SK-N-SH (cell line): ENCODE data around the gene LPAR1. TPM values are rescaled to one million over a fixed set of nuclear protein-coding genes. Genes with fewer than 3 reads are reported as not detected.

Experiments
- CTCF ChIA-PET: fragments of 300-600, 350-600 bp; formaldehyde crosslinking; extraction: SDS; loops from one replicate; lab custom pipeline; 2021; lab: Yijun Ruan, JAX
- POLR2A ChIA-PET: fragments of 350-600 bp; sonication (Branson Sonifier 250); formaldehyde crosslinking; extraction: SDS; loops from one replicate; lab custom pipeline; 2020; ENCODE audit warnings: antibody characterized with exemption, inconsistent platforms; lab: Yijun Ruan, JAX
- DNase-seq: peaks from one replicate; pipeline ENCODE4 v3.0.0; 2012
- H2AFZ ChIP-seq: fragments of 200-600 bp; sonication (generic); 2 replicates; pipeline ENCODE4 v1.8.1; 2016; ENCODE audit warnings: antibody characterized with exemption, mild to moderate bottlenecking, low read depth
- H3F3A ChIP-seq: fragments of 200-600 bp; sonication (generic); replicated peaks from 2 replicates; pipeline ENCODE3; 2016; ENCODE audit warnings: antibody characterized with exemption, mild to moderate bottlenecking; ENCODE audit not compliant: insufficient read depth
- H3K27ac ChIP-seq, 2 experiments: fragments of 200-500 bp in 1 of 2; fragments of 200-600 bp in 1 of 2; sonication (Bioruptor generic) in 1 of 2; sonication (generic), shearing (Covaris generic) in 1 of 2; 2 replicates each; pipeline versions ENCODE4 v1.5.1 to v1.6.1; 2014 to 2016; ENCODE audit warnings: low read depth in 2 of 2, inconsistent platforms in 1 of 2, low read length in 1 of 2, mild to moderate bottlenecking in 1 of 2, mixed read lengths in 1 of 2
- H3K27me3 ChIP-seq: fragments of 200-600 bp; sonication (generic), shearing (Covaris generic); 2 replicates; pipeline ENCODE4 v1.6.1; 2016; ENCODE audit warnings: mixed run types; ENCODE audit not compliant: insufficient read depth
- H3K36me3 ChIP-seq, 2 experiments: fragments of 200-500 bp in 1 of 2; fragments of 200-600 bp in 1 of 2; sonication (Bioruptor generic) in 1 of 2; sonication (generic) in 1 of 2; replicated peaks in 1 of 2; 2 replicates each; pipeline versions ENCODE3 to v1.5.1; 2014 to 2016; ENCODE audit warnings: low read length in 1 of 2, mild to moderate bottlenecking in 1 of 2; ENCODE audit not compliant: insufficient read depth in 2 of 2, control insufficient read depth in 1 of 2
- H3K4me1 ChIP-seq, 2 experiments: fragments of 200-500 bp in 1 of 2; fragments of 200-600 bp in 1 of 2; sonication (Bioruptor generic) in 1 of 2; sonication (generic), shearing (Covaris generic) in 1 of 2; 2 replicates each; pipeline versions ENCODE4 v1.5.1 to v1.6.1; 2014 to 2016; ENCODE audit warnings: low read depth in 1 of 2, low read length in 1 of 2, mixed run types in 1 of 2; ENCODE audit not compliant: insufficient read depth in 2 of 2, control insufficient read depth in 1 of 2
- H3K4me2 ChIP-seq: fragments of 200-600 bp; sonication (generic), shearing (Covaris generic); 2 replicates; pipeline ENCODE4 v1.6.1; 2017; ENCODE audit warnings: mixed run types
- H3K4me3 ChIP-seq, 2 experiments: fragments of 200-500 bp in 1 of 2; fragments of 200-600 bp in 1 of 2; sonication (Bioruptor generic) in 1 of 2; sonication (generic), shearing (Covaris generic) in 1 of 2; 2 replicates each; pipeline versions ENCODE4 v1.5.1 to v1.8.1; 2014 to 2016; ENCODE audit warnings: low read depth in 2 of 2, inconsistent platforms in 1 of 2, low read length in 1 of 2, mild to moderate bottlenecking in 1 of 2, mixed read lengths in 1 of 2, moderate library complexity in 1 of 2
- H3K79me2 ChIP-seq: fragments of 200-600 bp; sonication (generic); 2 replicates; pipeline ENCODE4 v1.8.1; 2017; ENCODE audit warnings: mild to moderate bottlenecking; ENCODE audit not compliant: insufficient read depth
- H3K9ac ChIP-seq: fragments of 200-600 bp; sonication (generic); 2 replicates; pipeline ENCODE4 v1.6.1; 2017; ENCODE audit warnings: mixed run types
- H3K9me2 ChIP-seq: fragments of 200-600 bp; sonication (generic); 2 replicates; pipeline ENCODE4 v1.6.1; 2017; ENCODE audit warnings: mixed run types
- H3K9me3 ChIP-seq: fragments of 200-600 bp; sonication (generic); 2 replicates; pipeline ENCODE4 v1.6.1; 2017; ENCODE audit warnings: mixed run types, mild to moderate bottlenecking, moderate library complexity
- H4K20me1 ChIP-seq: fragments of 200-600 bp; sonication (generic); 2 replicates; pipeline ENCODE4 v1.6.1; 2017; ENCODE audit warnings: mild to moderate bottlenecking, mixed run types; ENCODE audit not compliant: insufficient read depth
- CHD2 ChIP-seq: fragments of 150-350 bp; IDR thresholded peaks from 2 replicates; pipeline ENCODE4 v1.6.1; 2018; ENCODE audit warnings: low read length; ENCODE audit not compliant: partially characterized antibody
- EP300 ChIP-seq, 2 experiments: IDR thresholded peaks; 2 replicates each; pipeline versions ENCODE4 v1.4.0 to v1.6.1; 2012; ENCODE audit warnings: borderline replicate concordance in 1 of 2, low read depth in 1 of 2, low read length in 1 of 2
- EZH2phosphoT487 ChIP-seq: fragments of 200-600 bp; sonication (generic); IDR thresholded peaks from 2 replicates; pipeline ENCODE4 v1.6.1; 2017; ENCODE audit warnings: low read depth, mixed run types, mild to moderate bottlenecking, antibody characterized with exemption, moderate library complexity, borderline replicate concordance
- FOXM1 ChIP-seq: IDR thresholded peaks from 2 replicates; pipeline ENCODE4 v1.4.0; 2012; ENCODE audit warnings: low read depth, mild to moderate bottlenecking
- GABPA ChIP-seq: IDR thresholded peaks from 2 replicates; pipeline ENCODE4 v1.4.0; 2012; ENCODE audit warnings: low read depth, mild to moderate bottlenecking
- JUND ChIP-seq: IDR thresholded peaks from 2 replicates; pipeline ENCODE4 v1.4.0; 2012
- MEF2A ChIP-seq: IDR thresholded peaks from 2 replicates; pipeline ENCODE4 v1.4.0; 2012; ENCODE audit warnings: low read depth, borderline replicate concordance
- NRF1 ChIP-seq: IDR thresholded peaks from 2 replicates; pipeline ENCODE4 v1.6.1; 2012; ENCODE audit warnings: low read depth, mild to moderate bottlenecking, low read length
- RCOR1 ChIP-seq: fragments of 150-350 bp; IDR thresholded peaks from 2 replicates; pipeline ENCODE4 v1.6.1; 2017; ENCODE audit warnings: antibody characterized with exemption, low read length
- REST ChIP-seq: IDR thresholded peaks from 2 replicates; pipeline ENCODE4 v1.6.1; 2012; ENCODE audit warnings: mild to moderate bottlenecking, low read depth, low read length, moderate library complexity
- RXRA ChIP-seq: IDR thresholded peaks from 2 replicates; pipeline ENCODE4 v1.4.0; 2012; ENCODE audit warnings: low read depth, mild to moderate bottlenecking, borderline replicate concordance
- SIN3A ChIP-seq: IDR thresholded peaks from 2 replicates; pipeline ENCODE4 v1.6.1; 2012; ENCODE audit warnings: low read depth, mild to moderate bottlenecking, low read length, moderate library complexity, borderline replicate concordance
- SMC3 ChIP-seq: IDR thresholded peaks from 2 replicates; pipeline ENCODE4 v1.6.1; 2012; ENCODE audit warnings: low read depth, low read length, improper control_type of control experiment
- TCF12 ChIP-seq: IDR thresholded peaks from 2 replicates; pipeline ENCODE4 v1.4.0; 2012
- ZBTB33 ChIP-seq: IDR thresholded peaks from 2 replicates; pipeline ENCODE4 v1.4.0; 2012; ENCODE audit warnings: low read depth, borderline replicate concordance
- WGBS: methylation state at CpG from one replicate; pipeline ENCODE4 v1.1.6; 2017; ENCODE audit warnings: low lambda C conversion rate; 5-methylcytosine and 5-hydroxymethylcytosine counted together
- polyA plus RNA-seq, 3 experiments: library from polyadenylated mRNA; depleted of rRNA; stranded (reverse); fragments of >200 nt; gene quantifications; 2 replicates each; pipeline ENCODE4 v1.2.3, GENCODE V29; 2012
- TF ChIP-seq, protein P1 (sequence below): IDR thresholded peaks from 2 replicates; pipeline ENCODE4 v1.4.0; 2012; ENCODE audit warnings: low read depth, borderline replicate concordance
- TF ChIP-seq, protein P2 (sequence below): fragments of 150-350 bp; IDR thresholded peaks from 2 replicates; pipeline ENCODE4 v1.6.1; 2016; ENCODE audit warnings: mild to moderate bottlenecking, low read depth, low read length

Gene LPAR1
- polyA plus RNA-seq, 1 of the 3 experiments (the other 2 are of a cell fraction): 9.4 TPM

DNA sequence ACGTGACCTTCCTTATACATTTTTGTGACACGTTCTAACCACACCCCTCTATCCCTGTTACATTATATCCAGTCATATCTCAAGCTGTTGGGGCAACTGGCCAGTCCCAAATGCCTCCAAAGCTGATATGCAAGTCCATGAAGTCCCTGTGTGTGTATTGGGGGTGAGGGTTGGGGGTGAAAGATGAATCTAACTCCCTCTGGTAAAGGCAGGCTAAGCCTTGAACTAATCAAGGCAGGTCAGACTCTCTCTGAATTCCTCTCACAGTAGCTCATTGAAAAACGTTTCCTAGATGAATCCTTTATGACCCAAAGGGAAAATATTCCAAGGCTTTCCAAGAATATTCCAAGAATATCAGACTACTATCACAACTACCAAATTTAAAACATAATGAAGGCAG, 195.3 kb downstream of the LPAR1 start:
- no peak for DNase-seq
- Histone ChIP-seq H3K4me1 (no peaks in the 10 kb centered on the region; a peak in 2 of 4 replicates), H3K27me3 (no peaks in the 10 kb centered on the region), H3K79me2 (no peaks in the 10 kb centered on the region), H2AFZ (no peak overlapping the region)
- CTCF ChIA-PET: interaction anchor here (0.6 kb wide), 1 partner anchor 185 kb away, joined by 3 read pairs; no protein-coding TSS in a partner anchor
- TF ChIP-seq EZH2phosphoT487 (no peak), RXRA (no peak), JUND (no peak), SIN3A (no peak), MEF2A (no peak), SMC3 (no peak), FOXM1 (no peak), ZBTB33 (no peak), CHD2 (no peak), TCF12 (no peak), GABPA (no peak), EP300 (IDR thresholded peaks at IDR 0.05; ENCODE audit: borderline replicate concordance in 1 of 2, low read depth in 1 of 2, low read length in 1 of 2) (no peak), REST (no peak), RCOR1 (no peak), NRF1 (no peak)
- TF ChIP-seq, protein P1, sequence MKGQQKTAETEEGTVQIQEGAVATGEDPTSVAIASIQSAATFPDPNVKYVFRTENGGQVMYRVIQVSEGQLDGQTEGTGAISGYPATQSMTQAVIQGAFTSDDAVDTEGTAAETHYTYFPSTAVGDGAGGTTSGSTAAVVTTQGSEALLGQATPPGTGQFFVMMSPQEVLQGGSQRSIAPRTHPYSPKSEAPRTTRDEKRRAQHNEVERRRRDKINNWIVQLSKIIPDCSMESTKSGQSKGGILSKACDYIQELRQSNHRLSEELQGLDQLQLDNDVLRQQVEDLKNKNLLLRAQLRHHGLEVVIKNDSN: no peak
- TF ChIP-seq, protein P2, sequence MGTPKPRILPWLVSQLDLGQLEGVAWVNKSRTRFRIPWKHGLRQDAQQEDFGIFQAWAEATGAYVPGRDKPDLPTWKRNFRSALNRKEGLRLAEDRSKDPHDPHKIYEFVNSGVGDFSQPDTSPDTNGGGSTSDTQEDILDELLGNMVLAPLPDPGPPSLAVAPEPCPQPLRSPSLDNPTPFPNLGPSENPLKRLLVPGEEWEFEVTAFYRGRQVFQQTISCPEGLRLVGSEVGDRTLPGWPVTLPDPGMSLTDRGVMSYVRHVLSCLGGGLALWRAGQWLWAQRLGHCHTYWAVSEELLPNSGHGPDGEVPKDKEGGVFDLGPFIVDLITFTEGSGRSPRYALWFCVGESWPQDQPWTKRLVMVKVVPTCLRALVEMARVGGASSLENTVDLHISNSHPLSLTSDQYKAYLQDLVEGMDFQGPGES: no peak
- TF ChIP-seq, all 33 proteins: peak for 0
- H4K20me1 ChIP-seq: no peaks in the 10 kb centered on the region
- no peaks in the 10 kb centered on the region for H3K9me3 ChIP-seq
- H3K9me2 ChIP-seq: no peaks in the 10 kb centered on the region
- H3K9ac ChIP-seq: no peak overlapping the region
- POLR2A ChIA-PET: no interaction called here
- no peak overlapping the region for H3K27ac ChIP-seq
- H3K4me2 ChIP-seq: no peak overlapping the region
- H3K4me3 ChIP-seq: no peak overlapping the region
- H3K36me3 ChIP-seq: no peaks in the 10 kb centered on the region
- WGBS: 47% methylated on average over 3 of the region's 3 CpGs
- peaks cover 7% of the 10 kb centered on the region for H3F3A ChIP-seq
